ENCODE data around the gene BMPER. TPM values are rescaled to one million over a fixed set of nuclear protein-coding genes. Genes with fewer than 3 reads are reported as not detected.

BMPER gene
- total RNA-seq, 1 donor from 2014 or later, result not detected

DNA sequence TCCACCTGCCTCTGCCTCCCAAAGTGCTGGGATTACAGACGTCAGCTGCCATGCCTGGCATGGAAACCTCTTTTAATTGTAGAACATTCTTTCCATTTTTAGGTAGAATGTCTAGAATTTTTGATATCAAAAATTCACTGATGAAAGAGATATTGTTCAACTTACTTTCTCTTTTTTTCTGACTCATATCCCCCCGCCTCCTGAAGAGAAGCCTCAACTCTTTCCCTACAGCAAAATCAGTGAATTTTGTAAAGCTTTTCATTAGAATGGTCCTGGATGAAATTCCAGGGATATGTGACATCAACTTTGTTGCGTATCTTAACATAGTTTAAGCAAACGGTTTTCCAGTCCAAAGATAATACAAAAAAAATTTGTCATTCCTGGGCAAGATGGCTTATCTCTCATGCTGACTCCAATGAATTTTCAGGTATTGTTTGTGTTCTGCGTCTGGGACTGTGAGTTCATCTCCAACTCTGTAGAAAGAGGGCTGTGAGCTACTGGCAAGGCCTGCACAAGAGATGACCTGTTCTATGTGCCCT lies 256.8 kb downstream of the BMPER start:
- Mint-ChIP-seq H3K36me3 (ENCODE audit: low read depth) (no peaks in the 10 kb centered on the region), H3K27ac (no peak overlapping the region), H3K9me3 (no peaks in the 10 kb centered on the region), H3K27me3 (no peaks in the 10 kb centered on the region), H3K4me1 (no peaks in the 10 kb centered on the region), H3K4me3 (no peak overlapping the region)
- ChIA-PET CTCF (no interaction called here), POLR2A (no interaction called here)
- TF ChIP-seq CTCF (IDR thresholded peaks at IDR 0.05), result no peak
- no peak for DNase-seq
- no peak for ATAC-seq (ENCODE audit: low read depth)
- intact Hi-C loops (cut with micrococcal nuclease), result no loop called here

DNA sequence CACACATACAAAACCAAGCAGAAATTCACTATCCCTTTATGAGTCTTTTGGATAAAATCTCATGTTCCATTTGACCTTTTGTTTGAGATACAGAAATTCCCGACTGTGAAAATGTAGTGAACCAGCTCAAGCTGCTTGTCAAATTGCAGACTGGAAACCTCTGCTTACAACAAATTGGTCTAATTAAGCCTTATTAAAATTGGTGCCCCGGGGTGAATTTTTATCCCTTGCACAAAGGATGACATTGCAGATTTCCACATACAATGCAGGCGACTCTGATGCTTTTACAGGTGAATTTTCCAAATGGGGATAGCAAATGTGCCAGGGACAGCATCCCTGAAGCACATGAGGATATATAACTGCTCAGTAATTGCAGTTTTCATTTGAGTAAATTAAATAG lies 257.3 kb downstream of the BMPER start:
- H3K36me3 Mint-ChIP-seq (ENCODE audit: low read depth), result no peaks in the 10 kb centered on the region
- H3K9me3 Mint-ChIP-seq, result no peaks in the 10 kb centered on the region
- ChIA-PET CTCF (no interaction called here), POLR2A (no interaction called here)
- H3K4me3 Mint-ChIP-seq, result no peak overlapping the region
- DNase-seq (no peak), ATAC-seq (ENCODE audit: low read depth) (no peak)
- no peaks in the 10 kb centered on the region for H3K4me1 Mint-ChIP-seq
- H3K27me3 Mint-ChIP-seq, result no peaks in the 10 kb centered on the region
- TF ChIP-seq CTCF (IDR thresholded peaks at IDR 0.05), result no peak
- intact Hi-C loops (cut with micrococcal nuclease), result no loop called here
- H3K27ac Mint-ChIP-seq, result no peak overlapping the region

- DNase-seq (no peak), ATAC-seq (ENCODE audit: low read depth) (no peak)
- Mint-ChIP-seq H3K27me3 (no peaks in the 10 kb centered on the region), H3K27ac (no peak overlapping the region), H3K4me3 (no peak overlapping the region), H3K36me3 (ENCODE audit: low read depth) (no peaks in the 10 kb centered on the region), H3K4me1 (no peaks in the 10 kb centered on the region), H3K9me3 (no peaks in the 10 kb centered on the region)
- POLR2A ChIA-PET, result no interaction called here
- CTCF ChIA-PET, result no interaction called here
- TF ChIP-seq CTCF (IDR thresholded peaks at IDR 0.05), result no peak
- intact Hi-C loops (cut with micrococcal nuclease), result no loop called here
These were observed 258.6 kb downstream of the BMPER start for GRCh38 chr7:34163956-34164355.

DNA sequence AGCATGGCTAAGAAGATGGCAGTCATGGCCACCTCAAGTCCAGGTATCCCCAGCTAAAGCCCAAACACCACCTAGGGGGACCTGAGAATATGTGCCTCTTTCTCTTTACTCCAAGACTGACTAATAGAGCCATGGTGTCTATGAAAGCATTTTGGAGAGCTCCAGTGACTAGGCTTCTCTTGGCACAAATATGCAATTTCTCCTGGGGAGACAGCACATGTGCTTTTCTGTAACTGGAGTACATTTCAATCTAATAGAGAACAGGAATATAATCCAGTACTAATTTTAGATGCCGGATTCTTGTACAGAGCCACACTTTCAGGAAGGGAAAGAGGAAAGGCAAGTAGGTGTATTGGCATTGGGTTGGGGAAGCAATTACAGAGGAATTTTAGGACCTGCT lies 260.1 kb downstream of the BMPER start:
- Mint-ChIP-seq H3K4me3 (no peak overlapping the region), H3K27ac (no peak overlapping the region), H3K27me3 (no peaks in the 10 kb centered on the region), H3K9me3 (no peaks in the 10 kb centered on the region), H3K4me1 (no peaks in the 10 kb centered on the region), H3K36me3 (ENCODE audit: low read depth) (no peaks in the 10 kb centered on the region)
- intact Hi-C loops (cut with micrococcal nuclease), result no loop called here
- ChIA-PET POLR2A (no interaction called here), CTCF (no interaction called here)
- no peak for TF ChIP-seq CTCF (IDR thresholded peaks at IDR 0.05)
- ATAC-seq (ENCODE audit: low read depth) (no peak), DNase-seq (no peak)

DNA sequence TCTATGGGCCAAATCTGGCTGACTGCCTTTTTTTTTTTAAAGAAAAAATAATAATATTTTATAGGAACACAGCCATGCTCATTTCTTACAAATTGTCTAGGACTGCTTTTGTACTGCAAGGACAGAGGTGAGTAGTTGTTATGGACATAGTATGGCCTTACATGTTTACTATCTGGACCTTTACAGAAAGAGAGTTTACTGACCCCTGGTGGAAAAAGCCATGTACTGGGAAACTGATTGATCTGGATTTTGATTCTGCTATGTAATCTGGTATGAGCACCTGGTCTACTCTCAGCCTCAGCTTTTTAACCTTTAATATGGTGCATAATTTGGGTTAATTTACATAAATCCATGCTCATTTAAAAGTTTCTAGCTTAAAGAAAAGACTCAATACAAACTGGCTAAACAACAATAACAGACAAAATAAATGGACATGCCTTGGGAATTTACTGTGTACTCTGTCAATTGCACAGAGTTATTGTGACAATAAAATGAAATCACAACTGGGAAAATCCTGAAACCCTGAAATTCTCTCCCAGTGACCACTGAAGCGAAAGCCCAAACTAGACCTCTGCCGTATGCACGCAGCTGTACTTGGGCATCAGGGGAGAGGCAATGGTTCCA lies 260.7 kb downstream of the BMPER start:
- no peak overlapping the region for H3K4me3 Mint-ChIP-seq
- no peaks in the 10 kb centered on the region for H3K4me1 Mint-ChIP-seq
- H3K27ac Mint-ChIP-seq, result no peak overlapping the region
- DNase-seq (no peak), ATAC-seq (ENCODE audit: low read depth) (no peak)
- H3K27me3 Mint-ChIP-seq, result no peaks in the 10 kb centered on the region
- intact Hi-C loops (cut with micrococcal nuclease), result no loop called here
- H3K36me3 Mint-ChIP-seq (ENCODE audit: low read depth), result no peaks in the 10 kb centered on the region
- H3K9me3 Mint-ChIP-seq, result no peaks in the 10 kb centered on the region
- TF ChIP-seq CTCF (IDR thresholded peaks at IDR 0.05), result no peak
- ChIA-PET POLR2A (no interaction called here), CTCF (no interaction called here)

All from activated B cell treated with CpG ODN at 0.5 μM for 24 hours (primary cell).